C4-2B (cell line): ENCODE measurements around the gene CNTNAP5.

Source experiments
- CTCF ChIP-seq: fragments of 450-650 bp; conservative IDR thresholded peaks from 2 replicates; pipeline ENCODE4 v1.5.1; 2017; ENCODE audit warnings: mild to moderate bottlenecking
- ZFX ChIP-seq: fragments of 450-650 bp; IDR thresholded peaks from 2 replicates; pipeline ENCODE4 v1.6.1; 2017

DNA sequence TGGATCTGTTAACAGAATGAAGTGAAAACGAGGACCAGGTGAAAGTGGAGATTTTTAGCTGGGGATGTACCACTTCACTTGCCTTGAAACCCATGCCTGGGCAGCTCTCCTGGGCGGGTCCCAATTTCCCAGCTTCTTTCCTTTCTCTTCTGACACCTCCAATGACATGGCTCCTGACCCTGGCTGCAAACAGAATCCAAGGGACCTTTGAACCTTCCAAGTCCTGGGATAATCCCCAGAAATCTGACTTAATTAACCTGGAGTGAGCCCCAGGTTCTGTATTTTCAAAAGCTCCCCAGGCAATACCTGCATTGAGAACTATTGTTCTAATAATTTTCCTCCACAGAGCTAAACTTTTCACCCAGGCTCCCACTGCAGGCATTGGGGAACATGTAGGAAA is 495.9 kb downstream of the CNTNAP5 start:
- TF ChIP-seq CTCF = no peak
- TF ChIP-seq ZFX = no peak
